Measurements from ENCODE around the gene CD96. TPM values are rescaled to one million over a fixed set of nuclear protein-coding genes. Genes with fewer than 3 reads are reported as not detected.

The CD96 gene
- polyA plus RNA-seq, 1 donor from 2014 or later, result not detected

GRCh38 chr3:111594781-111595180 is 52.8 kb downstream of the CD96 start:
- no peaks in the 10 kb centered on the region for H3K9me2 ChIP-seq (ENCODE audit: insufficient read depth, low read length)
- no peaks in the 10 kb centered on the region for H3F3A ChIP-seq (ENCODE audit: insufficient read depth, low read length, poor library complexity, severe bottlenecking)
- no peak overlapping the region for H3K9ac ChIP-seq (ENCODE audit: low read length)
- TF ChIP-seq TAF1 (IDR thresholded peaks at IDR 0.05; ENCODE audit: low read depth), result no peak
- no peak for TF ChIP-seq EZH2 (IDR thresholded peaks at IDR 0.05; ENCODE audit: borderline replicate concordance, insufficient read depth, low read length, poor library complexity, severe bottlenecking)
- TF ChIP-seq RAD21 (conservative IDR thresholded peaks at IDR 0.05), result no peak
- no peak for TF ChIP-seq REST (IDR thresholded peaks at IDR 0.05; ENCODE audit: borderline replicate concordance)
- TF ChIP-seq CTCF (IDR thresholded peaks at IDR 0.05; ENCODE audit: poor library complexity, severe bottlenecking), result no peak
- TF ChIP-seq SMC3 (conservative IDR thresholded peaks at IDR 0.05; ENCODE audit: poor library complexity), result no peak
- no peak for TF ChIP-seq EP300 (conservative IDR thresholded peaks at IDR 0.05; ENCODE audit: poor library complexity, severe bottlenecking)
- TF ChIP-seq POLR2AphosphoS5 (IDR thresholded peaks at IDR 0.05), result no peak
- no peak for TF ChIP-seq MXI1 (conservative IDR thresholded peaks at IDR 0.05; ENCODE audit: poor library complexity, severe bottlenecking)
- H4K20me1 ChIP-seq (ENCODE audit: insufficient read depth), result no peaks in the 10 kb centered on the region
- H3K4me2 ChIP-seq (ENCODE audit: low read length), result no peak overlapping the region
- H3K36me3 ChIP-seq (ENCODE audit: insufficient read depth, low read length), result no peaks in the 10 kb centered on the region
- H3K79me2 ChIP-seq (replicated peaks; ENCODE audit: insufficient read depth, low read length), result no peaks in the 10 kb centered on the region
- H3K9me3 ChIP-seq (ENCODE audit: low read length), result no peaks in the 10 kb centered on the region
- H2AFZ ChIP-seq (ENCODE audit: low read depth, low read length), result no peak overlapping the region
- no peak overlapping the region for H3K27ac ChIP-seq (ENCODE audit: low read length)
- H3K27me3 ChIP-seq (ENCODE audit: insufficient read depth, low read depth, low read length), result no peaks in the 10 kb centered on the region
- H3K4me3 ChIP-seq (ENCODE audit: low read length), result no peak overlapping the region

- Histone ChIP-seq H3K27me3 (ENCODE audit: insufficient read depth, low read depth, low read length) (no peaks in the 10 kb centered on the region), H3K79me2 (replicated peaks; ENCODE audit: insufficient read depth, low read length) (no peaks in the 10 kb centered on the region), H3K4me2 (ENCODE audit: low read length) (no peak within 1 kb of the TSS), H3K27ac (ENCODE audit: low read length) (no peak within 1 kb of the TSS), H3K9me3 (ENCODE audit: low read length) (no peaks in the 10 kb centered on the region), H3K4me3 (ENCODE audit: low read length) (no peak within 1 kb of the TSS), H2AFZ (ENCODE audit: low read depth, low read length) (no peak within 1 kb of the TSS), H3F3A (ENCODE audit: insufficient read depth, low read length, poor library complexity, severe bottlenecking) (no peaks in the 10 kb centered on the region), H3K9me2 (ENCODE audit: insufficient read depth, low read length) (no peaks in the 10 kb centered on the region), H4K20me1 (ENCODE audit: insufficient read depth) (no peaks in the 10 kb centered on the region), H3K9ac (ENCODE audit: low read length) (no peak within 1 kb of the TSS), H3K36me3 (ENCODE audit: insufficient read depth, low read length) (no peaks in the 10 kb centered on the region)
- TF ChIP-seq TAF1 (IDR thresholded peaks at IDR 0.05; ENCODE audit: low read depth) (no peak), EZH2 (IDR thresholded peaks at IDR 0.05; ENCODE audit: borderline replicate concordance, insufficient read depth, low read length, poor library complexity, severe bottlenecking) (no peak), CTCF (IDR thresholded peaks at IDR 0.05; ENCODE audit: poor library complexity, severe bottlenecking) (no peak), RAD21 (conservative IDR thresholded peaks at IDR 0.05) (no peak), SMC3 (conservative IDR thresholded peaks at IDR 0.05; ENCODE audit: poor library complexity) (no peak), POLR2AphosphoS5 (IDR thresholded peaks at IDR 0.05) (no peak), EP300 (conservative IDR thresholded peaks at IDR 0.05; ENCODE audit: poor library complexity, severe bottlenecking) (no peak), MXI1 (conservative IDR thresholded peaks at IDR 0.05; ENCODE audit: poor library complexity, severe bottlenecking) (no peak), REST (IDR thresholded peaks at IDR 0.05; ENCODE audit: borderline replicate concordance) (no peak)
Measured at GRCh38 chr3:111595232-111595631, 53.2 kb downstream of the CD96 start, which contains the start of gene ZBED2. Gene ZBED2, minus strand, starts transcription at chr3:111595346. Its CDS starts 1,145 bp downstream, at chr3:111594201.
